Stimulated activated CD8-positive, alpha-beta memory T cell treated with anti-CD3 and anti-CD28 coated beads, Interleukin-2, amount 100 ng/mL, for 1 hour (primary cell): ENCODE data around the gene SMIM33.
A peak's percentile ranks its signal among the peaks of the same experiment; 100 is the strongest.
"Not testable (repeated sequence)": the region's sequence is repeated elsewhere in the genome, so short reads cannot be mapped to it uniquely, and the experiment has no call there.

Experiments
- DNase-seq, 2 donors: peaks; one replicate each; pipeline ENCODE4 v3.0.0-alpha.2; 2020; ENCODE audit warnings: low read depth in 2 of 2

SMIM33 gene

DNA sequence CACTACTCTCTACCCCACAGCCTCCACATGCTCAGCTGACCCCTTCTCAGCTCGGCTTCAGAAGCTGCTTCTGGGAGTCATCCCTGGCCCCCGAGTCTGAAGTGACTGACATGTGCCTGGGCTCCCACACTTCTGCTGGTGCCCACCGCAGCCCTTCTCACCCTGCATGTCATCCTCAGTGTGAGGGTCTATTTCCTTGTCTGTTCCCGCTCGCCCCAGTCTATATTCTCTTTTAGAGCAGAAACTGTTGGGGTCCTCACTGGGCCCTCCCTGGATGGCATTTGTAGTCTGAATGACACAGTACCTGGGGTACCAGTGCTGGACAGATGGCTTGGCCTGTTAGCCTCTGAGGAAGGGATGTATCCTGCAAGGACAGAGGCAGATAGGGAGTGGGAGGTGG is 13.6 kb upstream of the SMIM33 start:
- no peak for DNase-seq

GRCh38 chr5:139457653-139458306 is 13.0 kb upstream of the SMIM33 start:
- no peak for DNase-seq

GRCh38 chr5:139458580-139459407 is 12.0 kb upstream of the SMIM33 start:
- DNase-seq = peak; percentile 41 to 53

DNA sequence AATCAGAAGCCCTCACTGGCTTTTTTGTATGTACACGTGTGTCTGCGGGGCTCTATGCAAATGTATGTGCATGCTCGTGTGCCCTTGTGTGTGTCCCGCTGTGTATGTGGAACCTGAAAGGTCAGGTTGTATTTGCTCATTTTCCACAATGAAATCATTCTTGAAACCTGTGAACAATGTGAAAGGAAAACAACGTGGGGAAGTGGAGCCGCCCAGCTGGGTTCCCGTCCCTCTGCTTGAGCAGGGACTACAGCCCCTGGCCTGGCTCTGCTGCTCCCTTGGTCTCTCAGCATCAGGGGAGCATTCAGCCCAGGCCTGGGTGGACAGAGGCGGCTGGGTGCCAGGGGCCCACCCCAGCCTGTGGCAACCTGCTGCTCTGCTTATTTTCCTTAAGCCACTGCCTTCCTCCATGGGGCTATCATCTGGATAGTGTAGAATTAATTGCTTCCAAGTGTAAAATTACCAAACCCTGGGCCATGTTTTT is 11.3 kb upstream of the SMIM33 start:
- DNase-seq = no peak

GRCh38 chr5:139460455-139460854 is 10.3 kb upstream of the SMIM33 start:
- no peak for DNase-seq

GRCh38 chr5:139461176-139461575 is 9.6 kb upstream of the SMIM33 start:
- DNase-seq = no peak

DNA sequence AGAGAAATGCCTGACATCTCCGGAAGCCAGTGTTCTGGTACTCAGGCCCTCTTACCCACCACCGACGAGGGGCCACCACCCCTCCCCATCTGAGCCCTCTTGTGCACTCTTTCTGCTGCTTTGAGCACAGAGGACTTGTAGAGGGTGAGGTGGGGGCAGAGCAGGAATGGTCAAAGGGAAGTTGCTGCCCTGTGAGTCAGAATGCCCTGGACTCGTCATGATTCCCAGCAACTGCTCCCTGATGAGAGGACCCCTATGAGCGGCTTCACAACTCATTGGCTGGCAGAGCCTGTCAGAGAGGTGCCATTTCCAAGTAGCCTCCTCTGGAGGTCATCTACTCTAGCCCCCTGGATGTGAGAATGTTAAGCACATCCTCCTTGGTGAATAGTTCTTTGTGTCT is 9.1 kb upstream of the SMIM33 start:
- DNase-seq = no peak

GRCh38 chr5:139462586-139463276 is 8.1 kb upstream of the SMIM33 start, which contains the start of gene ECSCR:
Gene ECSCR, minus strand, starts transcription at chr5:139462743. Its CDS starts 73 bp downstream, at chr5:139462670.
- no peak for DNase-seq

GRCh38 chr5:139468421-139468931 is 2.3 kb upstream of the SMIM33 start:
- no peak for DNase-seq

DNA sequence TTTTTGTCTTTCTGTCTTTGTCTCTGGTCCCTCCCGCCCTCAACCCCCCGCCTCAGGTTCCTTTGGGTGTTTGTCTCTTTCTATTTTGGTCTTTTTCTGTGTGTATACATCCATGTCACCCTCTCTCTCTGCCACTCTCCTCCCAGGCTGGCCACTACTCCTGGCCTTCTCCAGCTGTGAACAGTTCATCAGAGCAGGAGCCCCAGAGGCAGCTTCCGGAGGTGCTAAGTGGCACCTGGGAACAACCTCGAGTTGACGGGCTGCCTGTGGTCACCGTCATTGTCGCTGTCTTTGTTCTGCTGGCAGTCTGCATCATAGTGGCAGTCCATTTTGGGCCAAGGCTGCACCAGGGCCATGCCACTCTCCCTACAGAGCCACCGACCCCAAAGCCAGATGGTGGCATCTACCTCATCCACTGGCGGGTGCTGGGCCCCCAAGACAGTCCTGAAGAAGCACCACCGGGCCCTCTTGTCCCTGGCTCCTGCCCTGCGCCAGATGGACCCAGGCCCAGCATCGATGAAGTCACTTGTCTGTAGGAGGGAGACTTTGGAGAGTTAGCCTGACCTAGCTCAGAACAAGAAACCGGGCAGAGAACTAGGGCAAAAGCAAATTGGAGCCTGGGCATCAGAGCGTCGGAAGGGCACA is 1.7 kb downstream of the SMIM33 start:
- no peak for DNase-seq

GRCh38 chr5:139473105-139473504 is 2.3 kb downstream of the SMIM33 start:
- no peak for DNase-seq

GRCh38 chr5:139473565-139473964 is 2.8 kb downstream of the SMIM33 start:
- DNase-seq = no peak

GRCh38 chr5:139474890-139475791 is 4.3 kb downstream of the SMIM33 start:
- no peak for DNase-seq

DNA sequence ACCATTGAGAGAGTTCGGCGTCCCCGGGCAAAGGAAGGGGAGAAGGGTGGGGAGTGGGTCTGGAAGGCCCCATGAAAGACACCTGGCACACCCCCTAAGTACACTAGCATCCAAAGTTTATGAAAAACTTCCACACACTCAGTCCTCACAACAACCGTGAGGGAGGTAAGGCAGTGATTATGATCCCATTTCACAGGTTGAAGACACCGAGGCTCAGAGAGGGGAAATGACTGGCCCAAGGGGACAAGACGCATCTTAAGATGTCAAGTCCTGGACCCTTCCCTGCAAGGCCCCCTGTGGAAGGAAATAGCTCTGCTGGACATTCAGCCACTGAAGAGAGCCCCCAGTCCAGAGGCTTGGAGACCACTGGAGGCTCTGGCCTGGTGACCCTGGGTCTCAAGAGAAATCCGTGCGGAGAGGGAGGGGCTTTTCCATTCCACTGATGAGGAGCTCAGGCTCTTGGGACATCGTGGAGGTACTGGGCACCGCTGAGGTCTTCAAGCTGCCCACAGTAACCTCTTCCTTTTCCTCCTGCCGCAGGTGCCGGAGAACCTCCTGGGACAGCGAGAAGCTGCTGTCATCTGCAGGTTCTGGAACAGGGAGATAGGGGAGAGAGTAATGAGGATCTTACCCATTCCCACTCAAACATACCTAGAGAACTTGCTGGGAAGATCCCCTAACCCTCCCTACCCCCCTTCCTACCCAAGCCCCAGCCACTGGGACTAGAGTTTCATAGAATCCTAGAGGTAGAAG is 5.2 kb downstream of the SMIM33 start:
- no peak for DNase-seq

GRCh38 chr5:139478657-139479423 is 8.0 kb downstream of the SMIM33 start:
- DNase-seq = not testable (repeated sequence)

GRCh38 chr5:139479729-139480128 is 8.9 kb downstream of the SMIM33 start:
- not testable (repeated sequence) for DNase-seq

DNA sequence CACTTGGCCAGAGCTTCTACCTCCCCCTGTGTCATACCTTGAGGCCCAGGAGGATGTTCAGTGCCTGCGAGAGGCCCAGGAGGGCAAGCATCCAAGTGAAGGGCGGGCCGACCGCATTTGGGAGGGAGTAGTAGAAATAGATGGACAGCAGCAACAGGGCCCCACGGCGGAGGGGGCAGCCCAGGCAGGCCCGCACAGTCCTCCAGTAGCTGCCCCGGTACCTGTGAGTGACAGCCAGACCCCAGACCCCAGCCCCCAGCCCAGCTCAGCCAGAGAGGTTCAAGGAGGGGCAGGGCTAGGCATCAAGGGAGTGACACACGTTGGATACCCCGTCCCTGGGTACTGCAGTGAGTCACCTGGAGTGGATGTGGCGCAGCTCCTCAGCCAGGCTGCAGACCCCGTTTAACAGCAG is 10.3 kb downstream of the SMIM33 start:
- DNase-seq = no peak

DNA sequence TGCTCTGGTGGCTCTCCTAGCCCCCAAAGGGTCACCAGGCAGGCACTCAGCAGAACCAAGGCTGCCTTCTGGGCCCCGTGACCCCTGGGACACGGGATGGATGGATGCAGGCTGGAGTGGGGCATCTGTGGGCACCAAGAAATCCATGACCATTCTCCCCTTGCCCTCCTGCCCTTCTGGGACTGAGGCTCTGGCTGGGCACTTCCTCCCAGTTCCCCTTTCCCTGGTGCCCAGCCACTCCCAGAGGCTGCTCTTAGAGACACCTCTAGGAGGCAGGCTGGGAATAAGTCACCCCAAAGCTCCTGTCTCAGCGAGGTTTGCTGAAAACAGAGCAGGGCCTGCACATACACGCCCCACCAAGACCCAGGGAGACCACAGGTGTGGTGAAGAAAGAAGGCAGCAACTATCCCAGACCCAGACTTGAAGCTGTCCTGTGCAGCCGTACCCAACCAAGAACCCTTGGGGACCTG is 10.8 kb downstream of the SMIM33 start:
- no peak for DNase-seq
